GM18873 (cell line): ENCODE measurements around the gene SMIM29.

Experiments
- ATAC-seq: cut with Tn5 transposase; IDR thresholded peaks from one replicate; pipeline ENCODE4 v1.9.1; 2021; ENCODE audit warnings: mild to moderate bottlenecking, moderate library complexity, moderate number of reproducible peaks; ENCODE audit not compliant: unreplicated experiment, low FRiP score

SMIM29 gene

DNA sequence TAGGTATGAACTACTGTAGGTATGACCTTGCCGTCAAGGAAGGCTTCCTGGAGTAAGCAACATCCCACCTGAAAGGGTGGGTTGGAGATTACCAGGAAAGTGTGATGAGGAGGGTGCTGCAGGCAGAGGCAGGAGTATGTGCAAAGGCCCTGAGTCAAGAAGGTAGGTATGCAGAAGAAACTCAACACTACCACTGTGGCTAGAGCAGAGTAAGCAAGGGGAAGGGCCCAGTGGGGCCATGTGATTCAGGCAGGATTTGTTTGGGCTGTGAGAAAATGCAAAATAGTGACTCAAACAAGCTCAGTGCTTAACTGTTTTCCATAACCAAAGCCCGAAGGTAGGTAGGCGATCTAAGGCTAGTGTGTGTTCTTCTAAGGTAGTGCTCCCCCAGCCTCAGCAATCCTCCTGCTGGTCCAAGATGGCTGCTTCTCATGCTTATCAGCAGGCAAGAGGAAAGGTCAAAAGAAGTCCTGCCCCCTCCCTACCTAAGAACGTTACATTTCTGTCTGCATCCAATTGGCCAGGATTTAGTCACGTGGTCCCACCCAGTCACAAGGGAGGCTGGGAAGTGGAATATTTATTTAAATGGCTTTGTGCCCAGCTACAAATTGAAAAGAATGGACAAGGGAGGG lies 48.4 kb downstream of the SMIM29 start:
- ATAC-seq = no peak

DNA sequence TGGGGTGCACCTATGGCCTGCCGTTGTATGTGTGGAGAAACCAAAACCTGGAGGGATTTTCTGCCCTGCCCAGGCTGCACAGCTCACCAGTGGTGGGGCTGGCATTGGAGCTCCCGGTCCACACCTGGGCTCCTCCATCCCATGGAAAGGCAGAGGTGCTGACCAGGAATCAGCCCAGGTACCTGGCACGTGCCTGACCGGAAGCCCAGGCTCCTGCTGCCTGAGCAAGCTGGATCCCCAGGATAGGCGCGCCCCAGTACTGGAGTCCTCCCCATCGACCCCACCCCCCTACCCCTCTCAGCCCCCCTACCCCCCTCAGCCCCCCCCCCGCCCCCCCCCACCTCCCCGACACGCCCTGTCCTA lies 52.0 kb downstream of the SMIM29 start:
- ATAC-seq = no peak
